ENCODE results near the gene UBR4.

- TF ChIP-seq ISL1 (CRISPR knock-in tag; IDR thresholded peaks at IDR 0.05), result no peak
- TF ChIP-seq ZFP3 (CRISPR knock-in tag; IDR thresholded peaks at IDR 0.05), result no peak
- TF ChIP-seq CREB5 (CRISPR knock-in tag; IDR thresholded peaks at IDR 0.05; ENCODE audit: low read depth), result no peak
- no peak for TF ChIP-seq ZNF565 (CRISPR knock-in tag; conservative IDR thresholded peaks at IDR 0.05; ENCODE audit: low read depth)
- TF ChIP-seq BACH2 (CRISPR knock-in tag; IDR thresholded peaks at IDR 0.05; ENCODE audit: borderline replicate concordance), result no peak
- no peak for TF ChIP-seq TOX (CRISPR knock-in tag; IDR thresholded peaks at IDR 0.05; ENCODE audit: borderline replicate concordance)
- no peak for TF ChIP-seq RARB (CRISPR knock-in tag; IDR thresholded peaks at IDR 0.05)
- no peak for TF ChIP-seq ZNF8 (CRISPR knock-in tag; IDR thresholded peaks at IDR 0.05)
- no peak for TF ChIP-seq TCF4 (CRISPR knock-in tag; IDR thresholded peaks at IDR 0.05; ENCODE audit: borderline replicate concordance)
- TF ChIP-seq ARNTL (CRISPR knock-in tag; IDR thresholded peaks at IDR 0.05; ENCODE audit: borderline replicate concordance, low read depth), result no peak
- no peak for TF ChIP-seq PATZ1 (CRISPR knock-in tag; IDR thresholded peaks at IDR 0.05; ENCODE audit: borderline replicate concordance)
- TF ChIP-seq ZFP30 (CRISPR knock-in tag; IDR thresholded peaks at IDR 0.05), result no peak
- TF ChIP-seq ZC3H10 (CRISPR knock-in tag; IDR thresholded peaks at IDR 0.05), result no peak
Measured at GRCh38 chr1:19196331-19196730, 13.7 kb downstream of the UBR4 start.
